HCT116 (cell line): ENCODE data around the gene FOXA1. TPM values are rescaled to one million over a fixed set of nuclear protein-coding genes. Genes with fewer than 3 reads are reported as not detected.

Experiments used
- ATAC-seq: fragments of 200-7000 bp; cut with Tn5 transposase; 2 replicates; pipeline ENCODE4 v1.9.1; 2020; ENCODE audit warnings: mild to moderate bottlenecking, moderate library complexity
- BruUV-seq: library from RNA; stranded (reverse); fragments of 400-500 nt; replicated peaks from 2 replicates; lab custom pipeline; 2021; lab: Mats Ljungman, UMichigan
- CTCF ChIA-PET: fragments of 300-600 bp; sonication (Branson Sonifier 250); formaldehyde crosslinking; loops from one replicate; lab custom pipeline; 2021; ENCODE audit warnings: antibody characterized with exemption; lab: Charles Lee
- POLR2A ChIA-PET: fragments of 300-600, 350-600 bp; sonication (Branson Sonifier 250); formaldehyde crosslinking; loops from one replicate; lab custom pipeline; 2021; ENCODE audit warnings: antibody characterized with exemption; lab: Charles Lee
- RAD21 ChIA-PET, 2 experiments: fragments of 300-600 bp; sonication (Branson Sonifier 250); formaldehyde crosslinking; loops; one replicate each; lab custom pipeline; 2023; ENCODE audit warnings: low total read pairs in 2 of 2; ENCODE audit not compliant: uncharacterized antibody in 2 of 2, unreplicated experiment in 2 of 2, low non-redundant PET in 1 of 2; lab: Charles Lee
- DNase-seq: peaks from one replicate; pipeline ENCODE4 v3.0.0-alpha.2; 2010; ENCODE audit warnings: low read depth, low spot score
- H2AFZ ChIP-seq: fragments of 200-600 bp; shearing (Covaris generic), sonication (generic); 2 replicates; pipeline ENCODE4 v1.6.1; 2017; ENCODE audit warnings: low read depth, mixed run types, mixed read lengths, antibody characterized with exemption, low read length; ENCODE audit not compliant: poor library complexity, severe bottlenecking
- H3K27ac ChIP-seq: 2 replicates; pipeline ENCODE4 v1.5.1; 2012; ENCODE audit warnings: low read depth, low read length
- H3K27me3 ChIP-seq: fragments of 200-600 bp; sonication (generic); 2 replicates; pipeline ENCODE4 v1.6.1; 2016; ENCODE audit warnings: mixed run types, low read length, mixed read lengths; ENCODE audit not compliant: insufficient read depth
- H3K36me3 ChIP-seq, 2 experiments: fragments of 200-500 bp in 1 of 2; fragments of 200-600 bp in 1 of 2; sonication (Bioruptor generic) in 1 of 2; sonication (generic) in 1 of 2; 2 replicates each; pipeline versions ENCODE4 v1.5.1 to v1.6.1; 2014 to 2016; ENCODE audit warnings: low read length in 2 of 2, inconsistent platforms in 1 of 2, mixed read lengths in 1 of 2, mixed run types in 1 of 2; ENCODE audit not compliant: insufficient read depth in 2 of 2, control insufficient read depth in 1 of 2
- H3K4me1 ChIP-seq, 2 experiments: fragments of 200-600 bp in 1 of 2; sonication (generic) in 1 of 2; 2 replicates each; pipeline versions ENCODE4 v1.5.1 to v1.6.1; 2012 to 2017; ENCODE audit warnings: low read length in 2 of 2, inconsistent platforms in 1 of 2, mild to moderate bottlenecking in 1 of 2, mixed read lengths in 1 of 2, mixed run types in 1 of 2, moderate library complexity in 1 of 2; ENCODE audit not compliant: insufficient read depth in 2 of 2, control insufficient read depth in 1 of 2
- H3K4me2 ChIP-seq: fragments of 200-600 bp; sonication (generic); 2 replicates; pipeline ENCODE4 v1.6.1; 2017; ENCODE audit warnings: mixed run types, low read length, mixed read lengths
- H3K4me3 ChIP-seq, 2 experiments: fragments of 200-600 bp in 1 of 2; sonication (generic) in 1 of 2; replicated peaks in 1 of 2; 2 replicates each; pipeline ENCODE4 v1.5.1; 2011 to 2016; ENCODE audit warnings: low read length in 2 of 2, control low read depth in 1 of 2, low read depth in 1 of 2, mild to moderate bottlenecking in 1 of 2, mixed read lengths in 1 of 2, mixed run types in 1 of 2
- H3K79me2 ChIP-seq: fragments of 200-600 bp; sonication (generic); 2 replicates; pipeline ENCODE4 v1.6.1; 2017; ENCODE audit warnings: mild to moderate bottlenecking, mixed run types, low read length, moderate library complexity, mixed read lengths; ENCODE audit not compliant: insufficient read depth
- H3K9ac ChIP-seq: fragments of 200-600 bp; sonication (generic); 2 replicates; pipeline ENCODE4 v1.6.1; 2016; ENCODE audit warnings: low read length, mixed read lengths
- H3K9me2 ChIP-seq: fragments of 200-600 bp; sonication (generic), shearing (Covaris generic); 2 replicates; pipeline ENCODE4 v1.6.1; 2017; ENCODE audit warnings: mixed run types, mild to moderate bottlenecking, moderate library complexity; ENCODE audit not compliant: insufficient read depth
- H3K9me3 ChIP-seq, 2 experiments: fragments of 200-500 bp in 1 of 2; fragments of 200-600 bp in 1 of 2; sonication (Bioruptor generic) in 1 of 2; sonication (generic) in 1 of 2; 2 replicates each; pipeline ENCODE4 v1.6.1; 2014 to 2017; ENCODE audit warnings: low read length in 2 of 2, mixed read lengths in 2 of 2, inconsistent platforms in 1 of 2, low read depth in 1 of 2, mild to moderate bottlenecking in 1 of 2, mixed run types in 1 of 2, moderate library complexity in 1 of 2; ENCODE audit not compliant: control insufficient read depth in 1 of 2, insufficient read depth in 1 of 2
- H4K20me1 ChIP-seq: fragments of 200-600 bp; sonication (generic), shearing (Covaris generic); 2 replicates; pipeline ENCODE4 v1.6.1; 2017; ENCODE audit warnings: mixed run types, mild to moderate bottlenecking, moderate library complexity; ENCODE audit not compliant: insufficient read depth
- ATF3 ChIP-seq: IDR thresholded peaks from 2 replicates; pipeline ENCODE4 v1.6.1; 2012
- CBX3 ChIP-seq: IDR thresholded peaks from 2 replicates; pipeline ENCODE4 v1.6.1; 2012; ENCODE audit warnings: low read depth
- CTCF ChIP-seq, 3 experiments: fragments of 200-600 bp in 1 of 3; sonication (generic) in 1 of 3; IDR thresholded peaks in 2 of 3; conservative IDR thresholded peaks in 1 of 3; 2 replicates each; pipeline ENCODE4 v1.5.1; 2012 to 2017; ENCODE audit warnings: low read depth in 2 of 3, low read length in 2 of 3, antibody characterized with exemption in 1 of 3, borderline replicate concordance in 1 of 3, control low read depth in 1 of 3, mild to moderate bottlenecking in 1 of 3, mixed read lengths in 1 of 3, mixed run types in 1 of 3, moderate library complexity in 1 of 3; ENCODE audit not compliant: insufficient read depth in 1 of 3
- EGR1 ChIP-seq: IDR thresholded peaks from 2 replicates; pipeline ENCODE4 v1.6.1; 2012; ENCODE audit warnings: low read depth
- ELF1 ChIP-seq: IDR thresholded peaks from 2 replicates; pipeline ENCODE4 v1.6.1; 2012; ENCODE audit warnings: low read depth, borderline replicate concordance
- FOSL1 ChIP-seq: IDR thresholded peaks from 2 replicates; pipeline ENCODE4 v1.6.1; 2012; ENCODE audit warnings: low read depth
- JUND ChIP-seq: IDR thresholded peaks from 2 replicates; pipeline ENCODE4 v1.6.1; 2012
- MAX ChIP-seq: IDR thresholded peaks from 2 replicates; pipeline ENCODE4 v1.6.1; 2012
- POLR2A ChIP-seq: IDR thresholded peaks from 2 replicates; pipeline ENCODE4 v1.7.0; 2011; ENCODE audit warnings: borderline replicate concordance; ENCODE audit not compliant: insufficient read depth, insufficient read length; ENCODE audit errors: extremely low read depth
- POLR2AphosphoS5 ChIP-seq: IDR thresholded peaks from 2 replicates; pipeline ENCODE4 v1.6.1; 2011; ENCODE audit warnings: mild to moderate bottlenecking, low read depth, low read length, moderate library complexity
- SIN3A ChIP-seq: IDR thresholded peaks from 2 replicates; pipeline ENCODE4 v1.6.1; 2012; ENCODE audit warnings: low read depth
- SRF ChIP-seq: IDR thresholded peaks from 2 replicates; pipeline ENCODE4 v1.6.1; 2012; ENCODE audit warnings: low read depth
- YY1 ChIP-seq: IDR thresholded peaks from 2 replicates; pipeline ENCODE4 v1.6.1; 2011; ENCODE audit warnings: low read length, low read depth, moderate library complexity, mild to moderate bottlenecking; ENCODE audit not compliant: insufficient replicate concordance; ENCODE audit errors: extremely low read depth
- ZBTB33 ChIP-seq: IDR thresholded peaks from 2 replicates; pipeline ENCODE4 v1.6.1; 2011; ENCODE audit warnings: mild to moderate bottlenecking, low read length, moderate library complexity; ENCODE audit not compliant: insufficient replicate concordance; ENCODE audit errors: extremely low read depth
- intact Hi-C: fragments of 100-400 bp; cut with micrococcal nuclease; formaldehyde crosslinking; loops from 2 replicates; pipeline ENCODE4 v1.10.0; 2022
- total RNA-seq: library from RNA; stranded (reverse); gene quantifications from one replicate; pipeline ENCODE4 v1.2.1, GENCODE V29; 2021; ENCODE audit not compliant: unreplicated experiment
- TF ChIP-seq, protein P1 (sequence below): IDR thresholded peaks from 2 replicates; pipeline ENCODE4 v1.6.1; 2012; ENCODE audit warnings: low read depth

The FOXA1 gene
- total RNA-seq, 1 experiment from 2014 or later = 1.3 TPM

DNA sequence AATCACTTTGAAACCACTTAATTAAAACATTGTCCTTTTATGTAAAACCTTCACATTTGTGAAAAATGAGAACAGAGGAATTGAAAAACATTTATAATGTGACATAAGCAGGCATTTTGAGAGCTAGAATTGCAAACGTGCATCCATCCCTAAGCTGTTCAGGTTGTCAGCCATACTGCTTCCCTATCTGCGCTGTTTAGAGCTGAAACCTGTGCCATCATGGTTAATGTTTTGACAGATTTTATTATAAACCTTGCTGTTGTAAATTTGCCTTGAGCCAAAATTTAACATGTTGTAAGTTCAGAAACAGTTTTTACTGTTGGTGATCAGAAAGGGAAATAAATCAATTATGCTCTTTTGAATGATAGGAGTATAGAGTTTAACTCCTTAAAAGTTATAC is 31.9 kb downstream of the FOXA1 start:
- Histone ChIP-seq H3K4me1 (no peaks in the 10 kb centered on the region), H3K4me2 (no peak overlapping the region), H2AFZ (no peak overlapping the region), H3K79me2 (no peaks in the 10 kb centered on the region), H3K9ac (no peak overlapping the region), H3K27me3 (no peaks in the 10 kb centered on the region), H3K9me3 (no peaks in the 10 kb centered on the region), H3K9me2 (no peaks in the 10 kb centered on the region), H3K4me3 (no peak overlapping the region), H3K27ac (no peak overlapping the region), H4K20me1 (no peaks in the 10 kb centered on the region), H3K36me3 (no peaks in the 10 kb centered on the region)
- CTCF ChIA-PET = no interaction called here
- POLR2A ChIA-PET = no interaction called here
- BruUV-seq = no TSS peak
- ATAC-seq (no peak), DNase-seq (no peak)
- no peak for TF ChIP-seq SIN3A
- TF ChIP-seq POLR2A = no peak
- TF ChIP-seq ELF1 = no peak
- TF ChIP-seq EGR1 = no peak
- TF ChIP-seq YY1 = no peak
- no peak for TF ChIP-seq ATF3
- no peak for TF ChIP-seq JUND
- TF ChIP-seq, protein P1, sequence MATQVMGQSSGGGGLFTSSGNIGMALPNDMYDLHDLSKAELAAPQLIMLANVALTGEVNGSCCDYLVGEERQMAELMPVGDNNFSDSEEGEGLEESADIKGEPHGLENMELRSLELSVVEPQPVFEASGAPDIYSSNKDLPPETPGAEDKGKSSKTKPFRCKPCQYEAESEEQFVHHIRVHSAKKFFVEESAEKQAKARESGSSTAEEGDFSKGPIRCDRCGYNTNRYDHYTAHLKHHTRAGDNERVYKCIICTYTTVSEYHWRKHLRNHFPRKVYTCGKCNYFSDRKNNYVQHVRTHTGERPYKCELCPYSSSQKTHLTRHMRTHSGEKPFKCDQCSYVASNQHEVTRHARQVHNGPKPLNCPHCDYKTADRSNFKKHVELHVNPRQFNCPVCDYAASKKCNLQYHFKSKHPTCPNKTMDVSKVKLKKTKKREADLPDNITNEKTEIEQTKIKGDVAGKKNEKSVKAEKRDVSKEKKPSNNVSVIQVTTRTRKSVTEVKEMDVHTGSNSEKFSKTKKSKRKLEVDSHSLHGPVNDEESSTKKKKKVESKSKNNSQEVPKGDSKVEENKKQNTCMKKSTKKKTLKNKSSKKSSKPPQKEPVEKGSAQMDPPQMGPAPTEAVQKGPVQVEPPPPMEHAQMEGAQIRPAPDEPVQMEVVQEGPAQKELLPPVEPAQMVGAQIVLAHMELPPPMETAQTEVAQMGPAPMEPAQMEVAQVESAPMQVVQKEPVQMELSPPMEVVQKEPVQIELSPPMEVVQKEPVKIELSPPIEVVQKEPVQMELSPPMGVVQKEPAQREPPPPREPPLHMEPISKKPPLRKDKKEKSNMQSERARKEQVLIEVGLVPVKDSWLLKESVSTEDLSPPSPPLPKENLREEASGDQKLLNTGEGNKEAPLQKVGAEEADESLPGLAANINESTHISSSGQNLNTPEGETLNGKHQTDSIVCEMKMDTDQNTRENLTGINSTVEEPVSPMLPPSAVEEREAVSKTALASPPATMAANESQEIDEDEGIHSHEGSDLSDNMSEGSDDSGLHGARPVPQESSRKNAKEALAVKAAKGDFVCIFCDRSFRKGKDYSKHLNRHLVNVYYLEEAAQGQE = no peak
- TF ChIP-seq CTCF (IDR thresholded peaks at IDR 0.05 in 2 of 3, conservative IDR thresholded peaks at IDR 0.05 in 1 of 3; ENCODE audit: borderline replicate concordance in 1 of 3, insufficient read depth in 1 of 3, low read depth in 2 of 3, low read length in 2 of 3) = no peak
- TF ChIP-seq MAX = no peak
- TF ChIP-seq CBX3 = no peak
- TF ChIP-seq POLR2AphosphoS5 = no peak
- no peak for TF ChIP-seq FOSL1
- TF ChIP-seq ZBTB33 = no peak
- no peak for TF ChIP-seq SRF
- RAD21 ChIA-PET = no interaction called here
- intact Hi-C loops = no loop called here
